HG03521 (cell line): Measurements from ENCODE around the gene PNMT.
"Not testable (repeated sequence)": the region's sequence is repeated elsewhere in the genome, so short reads cannot be mapped to it uniquely, and the experiment has no call there.

Source experiments
- ATAC-seq: cut with Tn5 transposase; IDR thresholded peaks from one replicate; pipeline ENCODE4 v1.9.1; 2021; ENCODE audit warnings: mild to moderate bottlenecking, moderate library complexity; ENCODE audit not compliant: unreplicated experiment

Gene PNMT

DNA sequence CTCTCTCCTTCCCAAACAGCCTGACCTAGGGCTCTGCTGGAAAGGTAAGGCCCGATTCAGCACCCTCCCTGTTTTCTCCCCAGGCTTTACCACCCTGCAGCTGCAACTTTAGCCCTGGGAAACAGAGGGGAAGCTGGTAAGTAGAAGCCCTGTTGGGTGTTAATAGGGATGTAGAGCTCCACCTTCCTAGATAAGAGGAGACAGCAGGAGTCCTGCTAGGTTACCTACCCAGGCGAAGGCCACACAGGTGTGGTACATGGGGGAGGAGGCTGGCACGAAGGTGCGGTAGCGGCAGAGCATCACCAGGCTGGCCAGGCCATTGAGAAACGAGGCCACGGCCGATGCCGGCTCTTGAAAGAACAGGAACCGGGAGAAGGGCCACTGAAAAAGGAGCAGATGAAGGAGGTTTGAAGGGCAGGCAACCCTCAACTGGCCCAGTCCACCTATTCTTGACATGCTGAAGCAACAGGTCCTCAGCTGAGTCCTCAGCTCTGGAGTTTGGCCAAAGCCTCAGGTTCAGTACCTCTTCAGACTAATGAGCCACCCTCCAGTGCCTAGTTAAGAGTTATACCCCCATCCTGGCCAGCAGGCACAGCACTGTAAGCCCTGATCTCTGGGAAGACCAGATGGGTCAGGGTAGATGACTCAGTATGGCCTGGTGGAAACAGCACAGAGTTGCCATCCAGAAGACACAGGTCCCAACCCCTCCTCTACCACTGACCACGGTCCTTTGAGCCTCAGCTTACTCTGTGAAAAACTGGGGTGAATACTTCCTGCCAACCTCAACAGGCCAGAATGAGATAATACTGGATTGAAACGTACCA is 16.3 kb downstream of the PNMT start:
- ATAC-seq, result no peak

DNA sequence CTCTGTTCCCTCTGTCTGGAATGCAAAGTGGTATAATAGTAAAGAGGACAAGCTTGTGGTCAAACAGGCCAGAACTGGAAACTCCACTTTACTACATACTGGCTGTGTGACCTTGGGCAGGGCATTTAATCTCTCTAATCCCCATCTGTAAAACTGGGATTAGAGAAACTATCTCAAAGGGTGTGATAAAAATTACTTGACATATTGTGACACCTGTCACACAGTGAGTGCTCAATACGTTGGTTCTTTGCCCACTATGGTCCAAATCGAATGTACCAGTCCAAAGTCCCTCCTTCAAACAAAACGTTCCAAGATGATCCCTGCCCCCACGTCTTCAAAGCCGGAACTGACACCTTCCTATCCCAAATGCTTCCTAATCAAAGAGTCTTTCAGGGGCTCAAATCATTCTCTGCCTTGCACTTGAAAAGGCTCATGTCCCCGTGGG is 18.9 kb downstream of the PNMT start:
- ATAC-seq, result no peak

DNA sequence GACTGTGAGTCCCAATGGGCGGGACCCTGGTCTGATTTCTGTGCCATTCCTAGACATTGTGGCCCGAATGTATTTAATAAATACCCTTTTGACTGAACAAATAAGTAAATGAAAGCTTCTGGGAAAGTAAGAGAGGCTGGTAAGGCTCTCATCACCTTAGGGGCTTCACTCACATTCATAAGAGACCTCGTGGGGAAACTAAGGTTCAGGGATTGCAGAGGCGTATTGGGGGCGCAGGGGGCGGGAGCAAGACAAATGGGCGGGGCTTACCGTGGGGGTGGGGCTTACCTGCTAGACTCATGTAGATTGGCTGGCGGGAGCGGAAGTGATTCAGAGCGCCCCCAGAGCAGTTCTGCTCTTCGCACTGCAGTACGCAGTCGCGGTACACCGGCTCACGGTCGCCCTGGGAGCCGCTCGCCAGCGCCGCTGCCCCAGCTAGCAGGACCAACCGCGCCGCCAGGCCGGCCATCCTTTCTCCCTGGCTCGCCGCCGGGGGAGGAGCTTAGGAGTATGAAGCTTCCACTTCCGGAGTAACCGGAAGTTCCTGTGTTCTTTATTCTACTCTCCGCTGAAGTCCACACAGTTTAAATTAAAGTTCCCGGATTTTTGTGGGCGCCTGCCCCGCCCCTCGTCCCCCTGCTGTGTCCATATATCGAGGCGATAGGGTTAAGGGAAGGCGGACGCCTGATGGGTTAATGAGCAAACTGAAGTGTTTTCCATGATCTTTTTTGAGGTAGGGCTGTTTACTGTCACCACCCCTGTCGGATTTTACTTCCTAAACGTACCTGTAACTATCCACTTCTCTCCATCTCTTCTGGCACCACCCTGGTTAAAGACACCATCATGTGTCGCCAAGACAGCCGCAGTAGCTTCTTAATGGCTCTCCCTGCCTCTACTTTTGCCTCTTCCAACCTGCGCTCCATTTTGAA is 19.6 kb downstream of the PNMT start, which contains the start of gene PGAP3:
Gene PGAP3, minus strand, starts transcription at position 512 of the 929 bp plus-strand sequence. Its CDS starts 43 bp downstream, at position 469.
- ATAC-seq, result peak; percentile 86

DNA sequence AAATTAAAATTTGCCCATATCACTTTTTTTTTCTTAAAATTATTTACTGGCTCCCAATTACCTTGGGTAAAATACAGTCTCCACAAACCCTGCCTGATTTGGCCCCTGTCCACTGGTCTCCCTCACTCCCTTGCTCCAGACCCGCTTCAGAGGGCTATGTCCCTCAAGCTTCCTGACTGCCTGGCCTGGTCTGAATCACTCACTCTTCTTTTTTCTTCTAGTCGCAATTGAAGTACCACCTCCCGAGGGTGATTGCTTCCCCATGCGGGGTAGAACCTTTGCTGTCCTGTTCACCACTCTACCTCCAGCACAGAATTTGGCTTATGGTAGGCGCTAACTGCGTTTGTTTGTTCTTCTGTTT is 20.2 kb downstream of the PNMT start:
- no peak for ATAC-seq

DNA sequence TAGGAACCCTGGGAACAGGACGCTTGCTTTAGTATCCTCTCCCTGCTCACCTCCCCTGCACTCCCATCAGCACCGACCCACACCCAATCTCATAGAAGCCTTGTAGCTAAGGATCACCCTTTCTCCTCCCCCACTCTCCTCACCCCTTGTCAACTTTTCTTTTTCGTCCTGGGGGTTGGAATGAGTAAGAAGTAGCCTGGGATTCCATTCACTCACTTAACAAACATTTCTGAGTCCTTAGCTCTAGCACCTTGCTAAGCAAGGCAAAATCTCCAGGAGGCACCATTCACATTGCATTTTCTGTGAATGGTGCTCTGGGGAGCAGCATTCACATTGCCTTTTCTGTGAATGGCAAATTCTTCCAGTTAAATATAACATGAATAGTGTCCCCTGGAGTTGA is 20.7 kb downstream of the PNMT start:
- no peak for ATAC-seq

GRCh38 chr17:39694593-39694992 is 26.3 kb downstream of the PNMT start:
- ATAC-seq, result no peak

DNA sequence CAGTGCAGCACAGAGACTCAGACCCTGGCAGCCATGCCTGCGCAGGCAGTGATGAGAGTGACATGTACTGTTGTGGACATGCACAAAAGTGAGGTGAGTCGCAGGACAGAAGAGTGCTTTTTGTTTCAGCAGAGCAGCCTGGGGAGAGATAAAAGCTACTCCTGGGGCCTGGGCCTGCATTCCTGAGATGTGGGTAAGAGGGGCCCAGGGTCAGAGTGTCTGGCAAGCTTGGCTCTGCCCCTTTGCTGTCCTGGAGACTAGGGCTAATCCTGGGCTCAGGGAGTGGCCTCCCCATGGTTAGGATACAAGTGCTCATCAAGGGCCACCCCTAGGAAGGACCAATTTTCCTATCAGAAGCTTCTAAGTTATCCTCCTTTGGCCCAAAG is 26.8 kb downstream of the PNMT start:
- ATAC-seq, result no peak

DNA sequence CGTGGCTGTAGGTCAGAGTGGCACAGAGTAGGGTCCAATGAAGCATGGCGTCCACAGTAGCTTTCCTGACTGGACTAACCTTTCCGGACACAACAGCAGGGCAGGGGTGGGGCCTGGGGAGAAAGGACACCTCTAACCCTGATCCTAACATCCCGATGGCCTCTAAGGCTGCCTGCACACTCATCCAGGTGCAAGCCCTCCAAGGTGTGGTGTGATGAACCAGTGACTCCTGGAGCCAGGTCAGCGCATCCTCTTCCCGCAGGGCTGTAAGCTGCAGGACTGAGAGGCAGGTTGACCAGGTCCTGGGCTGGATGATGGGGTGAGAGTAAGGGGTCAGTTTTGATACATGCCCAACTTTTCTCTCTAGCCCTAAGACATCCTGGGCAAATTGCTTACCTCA is 28.5 kb downstream of the PNMT start:
- no peak for ATAC-seq

DNA sequence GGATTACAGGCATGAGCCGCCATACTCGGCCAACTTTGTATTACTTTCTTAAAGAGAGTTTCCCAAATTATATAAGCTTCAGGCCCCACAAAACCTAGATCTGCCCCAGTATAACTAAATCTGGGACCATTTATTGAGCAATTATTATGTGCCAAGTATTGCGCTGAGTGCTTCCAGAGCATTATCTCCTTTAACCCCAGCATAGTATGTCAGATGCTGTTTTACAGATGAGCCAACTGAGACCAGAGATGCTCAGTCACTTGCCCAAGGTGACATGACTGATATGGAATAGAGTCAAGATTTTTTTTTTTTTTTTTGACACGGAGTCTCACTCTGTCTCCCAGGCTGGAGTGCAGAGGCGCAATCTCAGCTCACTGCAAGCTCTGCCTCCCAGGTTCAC is 29.7 kb downstream of the PNMT start:
- ATAC-seq, result no peak

DNA sequence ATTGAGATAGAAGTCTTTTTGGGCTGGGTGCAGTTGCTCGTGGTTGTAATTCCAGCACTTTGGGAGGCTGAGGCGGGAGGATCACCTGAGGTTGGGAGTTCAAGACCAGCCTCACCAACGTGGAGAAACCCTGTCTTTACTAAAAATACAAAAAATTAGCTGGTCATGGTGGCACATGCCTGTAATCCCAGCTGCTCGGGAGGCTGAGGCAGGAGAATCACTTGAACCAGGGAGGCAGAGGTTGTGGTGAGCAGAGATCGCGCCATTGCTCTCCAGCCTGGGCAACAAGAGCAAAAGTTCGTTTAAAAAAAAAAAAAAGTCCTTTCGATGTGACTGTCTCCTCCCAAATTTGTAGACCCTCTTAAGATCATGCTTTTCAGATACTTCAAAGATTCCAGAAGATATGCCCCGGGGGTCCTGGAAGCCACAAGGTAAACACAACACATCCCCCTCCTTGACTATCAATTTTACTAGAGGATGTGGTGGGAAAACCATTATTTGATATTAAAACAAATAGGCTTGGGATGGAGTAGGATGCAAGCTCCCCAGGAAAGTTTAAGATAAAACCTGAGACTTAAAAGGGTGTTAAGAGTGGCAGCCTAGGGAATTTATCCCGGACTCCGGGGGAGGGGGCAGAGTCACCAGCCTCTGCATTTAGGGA is 31.0 kb downstream of the PNMT start:
- ATAC-seq, result not testable (repeated sequence)

DNA sequence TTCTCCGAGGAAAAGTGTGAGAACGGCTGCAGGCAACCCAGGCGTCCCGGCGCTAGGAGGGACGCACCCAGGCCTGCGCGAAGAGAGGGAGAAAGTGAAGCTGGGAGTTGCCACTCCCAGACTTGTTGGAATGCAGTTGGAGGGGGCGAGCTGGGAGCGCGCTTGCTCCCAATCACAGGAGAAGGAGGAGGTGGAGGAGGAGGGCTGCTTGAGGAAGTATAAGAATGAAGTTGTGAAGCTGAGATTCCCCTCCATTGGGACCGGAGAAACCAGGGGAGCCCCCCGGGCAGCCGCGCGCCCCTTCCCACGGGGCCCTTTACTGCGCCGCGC is 31.5 kb downstream of the PNMT start, which contains the start of gene ERBB2:
Gene ERBB2, plus strand, starts transcription at position 247 of the 330 bp plus-strand sequence. CDS start 175 bp downstream, outside the sequence.
- no peak for ATAC-seq

DNA sequence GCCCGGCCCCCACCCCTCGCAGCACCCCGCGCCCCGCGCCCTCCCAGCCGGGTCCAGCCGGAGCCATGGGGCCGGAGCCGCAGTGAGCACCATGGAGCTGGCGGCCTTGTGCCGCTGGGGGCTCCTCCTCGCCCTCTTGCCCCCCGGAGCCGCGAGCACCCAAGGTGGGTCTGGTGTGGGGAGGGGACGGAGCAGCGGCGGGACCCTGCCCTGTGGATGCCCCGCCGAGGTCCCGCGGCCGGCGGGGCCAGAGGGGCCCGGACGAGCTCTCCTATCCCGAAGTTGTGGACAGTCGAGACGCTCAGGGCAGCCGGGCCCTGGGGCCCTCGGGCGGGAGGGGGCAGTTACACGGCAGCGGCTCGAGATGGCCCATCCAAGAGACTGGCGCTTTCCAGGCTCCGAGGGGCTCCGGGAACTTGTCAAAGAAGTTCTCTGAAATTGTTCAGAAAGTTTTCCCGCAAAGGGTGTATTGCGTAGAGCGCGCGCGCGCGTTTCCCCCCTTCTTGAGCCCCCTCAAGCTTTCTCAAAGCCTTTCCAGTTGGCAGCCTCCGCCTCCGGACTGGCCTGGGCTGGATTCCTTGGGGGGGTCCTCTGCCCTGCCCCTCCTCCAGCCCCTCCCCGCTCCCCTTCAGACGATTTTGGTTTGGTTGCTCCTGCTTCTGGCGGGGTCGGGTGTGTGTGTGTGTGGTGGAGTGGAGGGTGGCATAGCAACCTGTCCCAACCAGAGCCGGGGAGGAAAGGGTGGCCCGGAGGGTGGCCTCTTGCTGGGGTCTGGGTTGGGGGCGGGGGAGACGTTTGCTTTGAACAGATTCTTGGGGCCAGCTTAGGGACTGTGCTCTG is 32.1 kb downstream of the PNMT start:
- no peak for ATAC-seq

DNA sequence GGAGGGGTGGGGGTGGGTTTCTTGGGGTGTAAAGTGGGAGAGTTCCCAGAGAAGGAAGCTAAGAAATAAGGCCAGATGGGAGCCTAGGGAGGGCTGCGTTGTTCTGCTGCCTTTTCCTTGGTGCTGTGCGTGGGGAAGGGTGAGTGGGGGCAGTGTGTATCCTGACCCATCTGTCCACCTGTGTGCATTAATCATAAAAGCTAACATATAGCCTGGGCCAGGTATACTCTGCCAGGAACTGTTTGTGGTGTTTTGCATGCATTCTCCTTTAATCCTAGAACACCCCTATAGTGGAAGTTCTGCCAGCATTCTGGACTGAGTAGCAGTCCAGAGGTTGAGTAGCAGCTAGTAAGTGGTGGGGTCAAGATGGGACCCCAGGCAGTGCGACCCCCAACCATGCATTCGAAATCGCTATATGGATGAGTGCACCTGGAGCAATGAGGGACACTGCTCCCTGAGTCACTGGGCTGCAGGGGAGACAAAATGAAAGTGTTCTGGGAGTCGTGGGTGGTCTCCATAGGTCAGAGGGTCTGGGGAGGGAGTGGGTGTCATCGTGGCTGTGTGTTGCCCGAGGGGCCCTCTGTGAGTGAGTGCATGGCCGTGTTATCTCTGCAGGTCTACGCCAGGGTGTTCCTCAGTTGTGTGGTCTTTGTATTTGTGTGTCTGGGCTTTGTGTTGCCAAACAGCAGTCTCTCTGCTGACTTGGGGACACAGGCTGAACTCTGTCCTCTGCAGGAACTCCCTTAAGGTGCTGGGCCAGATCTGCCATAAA is 32.9 kb downstream of the PNMT start:
- no peak for ATAC-seq

GRCh38 chr17:39701784-39702422 is 33.6 kb downstream of the PNMT start:
- no peak for ATAC-seq

DNA sequence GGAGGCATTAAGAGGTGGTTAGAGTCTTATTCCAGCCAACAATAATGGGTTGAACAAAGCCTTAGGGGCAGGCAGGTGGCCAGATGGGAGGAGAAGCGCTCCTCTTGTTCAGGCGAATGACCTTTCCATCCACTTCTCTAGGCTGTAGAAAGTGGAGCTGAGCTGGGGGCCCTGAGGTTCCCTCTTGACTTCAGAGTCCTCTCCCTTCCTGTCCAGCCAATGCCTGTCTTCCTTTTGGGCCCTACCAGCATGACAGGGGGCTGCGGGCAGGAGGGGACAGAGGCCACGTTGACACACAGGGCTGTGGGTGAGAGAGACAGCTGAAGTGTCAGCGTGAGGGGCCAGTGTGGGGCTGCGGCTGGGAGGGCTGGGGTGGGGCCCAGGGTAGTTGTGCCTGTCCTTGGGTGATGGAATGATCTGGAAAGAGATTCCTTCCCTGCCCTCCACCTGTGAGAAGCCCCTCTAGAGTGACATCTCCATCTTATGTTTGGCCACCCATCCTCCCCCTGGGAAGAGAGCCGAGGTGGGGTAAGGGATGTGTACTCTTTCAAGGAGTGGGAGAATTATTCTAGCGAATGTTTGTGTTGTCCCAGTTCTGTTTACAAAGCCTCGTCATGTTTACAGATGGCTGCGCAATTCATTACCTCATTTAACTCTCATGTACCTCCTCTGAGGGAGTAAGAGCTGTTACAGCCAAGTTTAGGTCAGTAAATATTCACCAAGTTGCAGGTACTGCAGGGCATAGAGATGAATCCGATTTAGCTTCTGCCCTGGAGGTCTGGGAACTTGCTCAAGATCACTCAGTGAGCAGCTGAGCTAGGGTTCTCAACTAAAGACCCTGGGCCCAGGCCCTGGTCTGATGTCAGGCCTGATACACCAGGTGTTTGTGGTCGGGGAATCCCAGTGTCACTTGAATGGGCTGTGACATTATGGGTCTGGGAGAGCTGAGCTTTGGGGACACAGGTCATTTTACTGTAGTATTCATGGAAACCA is 34.9 kb downstream of the PNMT start:
- no peak for ATAC-seq

- ATAC-seq, result no peak
These were observed 35.7 kb downstream of the PNMT start for GRCh38 chr17:39703913-39704312.

DNA sequence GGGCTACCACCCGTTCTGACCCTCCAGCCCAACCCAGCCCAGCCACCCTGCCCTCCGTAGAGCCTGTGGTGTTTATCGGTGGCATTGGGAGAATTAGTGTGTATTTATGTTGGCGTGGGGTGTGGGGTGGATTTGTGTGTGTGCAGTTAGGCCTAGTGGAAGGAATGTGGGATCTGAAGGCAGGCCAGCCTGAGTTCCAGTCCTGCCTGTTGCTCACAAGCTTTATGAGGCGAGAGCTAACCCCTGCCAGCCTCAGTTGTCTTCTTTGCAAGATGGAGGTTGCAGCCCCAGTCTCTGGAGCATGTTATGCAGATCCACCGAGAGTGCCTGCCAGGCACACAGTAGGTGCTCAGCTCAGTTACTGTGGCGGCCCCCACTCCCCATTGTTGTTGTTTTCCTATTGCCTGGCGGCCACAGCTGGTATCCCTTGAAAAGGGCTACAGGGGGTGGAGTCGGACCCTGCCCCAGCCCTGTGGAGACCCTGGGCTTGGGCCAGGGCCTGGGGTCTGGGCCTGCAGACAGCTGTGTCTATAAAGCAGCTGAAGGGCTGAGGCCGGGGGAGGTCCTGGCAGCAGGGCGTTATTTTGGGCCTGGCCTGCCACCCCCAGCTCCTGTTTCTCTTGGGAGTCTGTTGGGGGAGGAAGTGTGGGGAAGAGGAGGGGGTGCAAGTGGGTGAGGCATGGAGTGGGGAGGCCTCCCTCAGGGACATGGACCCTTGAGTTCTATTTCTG is 36.7 kb downstream of the PNMT start:
- ATAC-seq, result no peak
